ENCODE data around the gene CSF1. TPM values are rescaled to one million over a fixed set of nuclear protein-coding genes. Genes with fewer than 3 reads are reported as not detected.
A peak's percentile ranks its signal among the peaks of the same experiment; 100 is the strongest.

CSF1 gene
- total and polyA plus RNA-seq, 2 of the 13 experiments (the other 11 are each of a cell fraction or from before 2014, with no cell fraction given) = 4.6 to 13.3 TPM

DNA sequence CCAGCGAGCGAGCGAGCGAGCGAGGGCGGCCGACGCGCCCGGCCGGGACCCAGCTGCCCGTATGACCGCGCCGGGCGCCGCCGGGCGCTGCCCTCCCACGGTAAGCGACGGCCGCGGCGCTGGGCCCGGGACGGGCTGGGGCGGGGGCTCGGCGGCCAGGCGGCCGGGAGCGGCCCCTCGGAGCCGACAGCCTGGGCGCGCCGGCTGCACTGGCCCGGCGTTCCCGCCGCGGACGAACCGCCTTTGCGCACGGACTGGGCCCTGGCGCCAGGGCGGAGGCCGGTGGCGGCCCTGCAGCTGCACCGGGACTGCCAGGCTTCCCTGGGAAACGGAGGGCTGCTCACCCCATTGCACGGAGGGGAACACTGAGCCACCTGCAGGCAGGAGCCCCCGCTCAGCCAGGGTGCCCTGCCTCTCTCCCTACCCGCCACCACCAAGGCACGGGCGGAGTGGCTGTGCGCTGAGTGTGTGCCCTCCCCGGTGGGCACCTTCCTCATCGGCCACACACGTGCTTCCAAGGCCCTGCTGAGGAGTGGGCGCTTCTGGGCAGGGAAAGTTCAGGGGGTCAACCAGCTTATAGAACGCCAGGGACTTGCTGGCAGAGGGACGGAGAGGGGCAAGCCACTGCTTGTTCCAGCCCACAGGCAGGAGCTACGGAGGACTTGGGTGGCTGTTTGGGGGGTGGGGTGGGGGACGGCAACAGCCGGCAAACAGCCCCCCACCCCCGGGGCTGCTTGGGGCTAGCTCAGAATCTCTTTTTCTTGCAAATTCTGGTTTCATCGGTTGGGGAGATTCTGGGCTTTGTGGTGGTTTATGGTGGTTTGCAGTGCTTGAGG, 532 bp downstream of the CSF1 start (continued):
- TF ChIP-seq, protein P1, sequence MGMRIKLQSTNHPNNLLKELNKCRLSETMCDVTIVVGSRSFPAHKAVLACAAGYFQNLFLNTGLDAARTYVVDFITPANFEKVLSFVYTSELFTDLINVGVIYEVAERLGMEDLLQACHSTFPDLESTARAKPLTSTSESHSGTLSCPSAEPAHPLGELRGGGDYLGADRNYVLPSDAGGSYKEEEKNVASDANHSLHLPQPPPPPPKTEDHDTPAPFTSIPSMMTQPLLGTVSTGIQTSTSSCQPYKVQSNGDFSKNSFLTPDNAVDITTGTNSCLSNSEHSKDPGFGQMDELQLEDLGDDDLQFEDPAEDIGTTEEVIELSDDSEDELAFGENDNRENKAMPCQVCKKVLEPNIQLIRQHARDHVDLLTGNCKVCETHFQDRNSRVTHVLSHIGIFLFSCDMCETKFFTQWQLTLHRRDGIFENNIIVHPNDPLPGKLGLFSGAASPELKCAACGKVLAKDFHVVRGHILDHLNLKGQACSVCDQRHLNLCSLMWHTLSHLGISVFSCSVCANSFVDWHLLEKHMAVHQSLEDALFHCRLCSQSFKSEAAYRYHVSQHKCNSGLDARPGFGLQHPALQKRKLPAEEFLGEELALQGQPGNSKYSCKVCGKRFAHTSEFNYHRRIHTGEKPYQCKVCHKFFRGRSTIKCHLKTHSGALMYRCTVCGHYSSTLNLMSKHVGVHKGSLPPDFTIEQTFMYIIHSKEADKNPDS (CRISPR knock-in tag; IDR thresholded peaks at IDR 0.05) = no peak
- TF ChIP-seq HDAC1 (CRISPR knock-in tag; IDR thresholded peaks at IDR 0.05) = peak; percentile 42; the same call in 1 of the 2 replicates
- TF ChIP-seq TOPORS (CRISPR knock-in tag; IDR thresholded peaks at IDR 0.05) = 0 out of 2 replicates have a peak, but pooled peaks have one; percentile 37
- no peak for TF ChIP-seq RNF2 (conservative IDR thresholded peaks at IDR 0.05; ENCODE audit: low read depth)
- TF ChIP-seq RBFOX2 (IDR thresholded peaks at IDR 0.05; ENCODE audit: low read depth, low read length) = 0 out of 2 replicates have a peak, but pooled peaks have one; percentile 6
- TF ChIP-seq, protein P2, sequence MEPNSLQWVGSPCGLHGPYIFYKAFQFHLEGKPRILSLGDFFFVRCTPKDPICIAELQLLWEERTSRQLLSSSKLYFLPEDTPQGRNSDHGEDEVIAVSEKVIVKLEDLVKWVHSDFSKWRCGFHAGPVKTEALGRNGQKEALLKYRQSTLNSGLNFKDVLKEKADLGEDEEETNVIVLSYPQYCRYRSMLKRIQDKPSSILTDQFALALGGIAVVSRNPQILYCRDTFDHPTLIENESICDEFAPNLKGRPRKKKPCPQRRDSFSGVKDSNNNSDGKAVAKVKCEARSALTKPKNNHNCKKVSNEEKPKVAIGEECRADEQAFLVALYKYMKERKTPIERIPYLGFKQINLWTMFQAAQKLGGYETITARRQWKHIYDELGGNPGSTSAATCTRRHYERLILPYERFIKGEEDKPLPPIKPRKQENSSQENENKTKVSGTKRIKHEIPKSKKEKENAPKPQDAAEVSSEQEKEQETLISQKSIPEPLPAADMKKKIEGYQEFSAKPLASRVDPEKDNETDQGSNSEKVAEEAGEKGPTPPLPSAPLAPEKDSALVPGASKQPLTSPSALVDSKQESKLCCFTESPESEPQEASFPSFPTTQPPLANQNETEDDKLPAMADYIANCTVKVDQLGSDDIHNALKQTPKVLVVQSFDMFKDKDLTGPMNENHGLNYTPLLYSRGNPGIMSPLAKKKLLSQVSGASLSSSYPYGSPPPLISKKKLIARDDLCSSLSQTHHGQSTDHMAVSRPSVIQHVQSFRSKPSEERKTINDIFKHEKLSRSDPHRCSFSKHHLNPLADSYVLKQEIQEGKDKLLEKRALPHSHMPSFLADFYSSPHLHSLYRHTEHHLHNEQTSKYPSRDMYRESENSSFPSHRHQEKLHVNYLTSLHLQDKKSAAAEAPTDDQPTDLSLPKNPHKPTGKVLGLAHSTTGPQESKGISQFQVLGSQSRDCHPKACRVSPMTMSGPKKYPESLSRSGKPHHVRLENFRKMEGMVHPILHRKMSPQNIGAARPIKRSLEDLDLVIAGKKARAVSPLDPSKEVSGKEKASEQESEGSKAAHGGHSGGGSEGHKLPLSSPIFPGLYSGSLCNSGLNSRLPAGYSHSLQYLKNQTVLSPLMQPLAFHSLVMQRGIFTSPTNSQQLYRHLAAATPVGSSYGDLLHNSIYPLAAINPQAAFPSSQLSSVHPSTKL (CRISPR knock-in tag; IDR thresholded peaks at IDR 0.05) = no peak
- peak; percentile 65; the same call in 1 of the 2 replicates for TF ChIP-seq ZNF839 (CRISPR knock-in tag; IDR thresholded peaks at IDR 0.05; ENCODE audit: borderline replicate concordance)
- TF ChIP-seq MYC (CRISPR knock-in tag; IDR thresholded peaks at IDR 0.05; ENCODE audit: borderline replicate concordance) = peak; percentile 63
- TF ChIP-seq ZMYM3 (CRISPR knock-in tag; IDR thresholded peaks at IDR 0.05) = peak; percentile 97
- TF ChIP-seq ZNF501 (CRISPR knock-in tag; IDR thresholded peaks at IDR 0.05) = no peak
- peak; percentile 55; the same call in 1 of the 2 replicates for TF ChIP-seq ZNF558 (CRISPR knock-in tag; IDR thresholded peaks at IDR 0.05; ENCODE audit: borderline replicate concordance)
- TF ChIP-seq HMGA1 (CRISPR knock-in tag; conservative IDR thresholded peaks at IDR 0.05) = no peak
- TF ChIP-seq, protein P3, sequence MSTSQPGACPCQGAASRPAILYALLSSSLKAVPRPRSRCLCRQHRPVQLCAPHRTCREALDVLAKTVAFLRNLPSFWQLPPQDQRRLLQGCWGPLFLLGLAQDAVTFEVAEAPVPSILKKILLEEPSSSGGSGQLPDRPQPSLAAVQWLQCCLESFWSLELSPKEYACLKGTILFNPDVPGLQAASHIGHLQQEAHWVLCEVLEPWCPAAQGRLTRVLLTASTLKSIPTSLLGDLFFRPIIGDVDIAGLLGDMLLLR (CRISPR knock-in tag; IDR thresholded peaks at IDR 0.05) = peak; percentile 22; the same call in 1 of the 2 replicates
- no peak for TF ChIP-seq NFYC (CRISPR knock-in tag; IDR thresholded peaks at IDR 0.05)
- TF ChIP-seq ZNF225 (CRISPR knock-in tag; IDR thresholded peaks at IDR 0.05) = peak; percentile 70; the same call in 1 of the 2 replicates
- peak; percentile 99 for TF ChIP-seq ZNF629 (CRISPR knock-in tag; conservative IDR thresholded peaks at IDR 0.05)
- TF ChIP-seq ADNP (CRISPR knock-in tag; IDR thresholded peaks at IDR 0.05) = peak; percentile 89
- 0 out of 2 replicates have a peak, but pooled peaks have one; percentile 61 for TF ChIP-seq KDM5B (CRISPR knock-in tag; IDR thresholded peaks at IDR 0.05; ENCODE audit: borderline replicate concordance)
- peak; percentile 59; the same call in 1 of the 2 replicates for TF ChIP-seq ARID2 (CRISPR knock-in tag; IDR thresholded peaks at IDR 0.05; ENCODE audit: borderline replicate concordance)
- TF ChIP-seq SAP130 (CRISPR knock-in tag; IDR thresholded peaks at IDR 0.05; ENCODE audit: low read depth) = 0 out of 2 replicates have a peak, but pooled peaks have one; percentile 18
- 0 out of 2 replicates have a peak, but pooled peaks have one; percentile 43 for TF ChIP-seq SMAD1 (CRISPR knock-in tag; IDR thresholded peaks at IDR 0.05; ENCODE audit: borderline replicate concordance, low read depth)

Measured in HepG2 (cell line).